Hair follicle dermal papilla cell (primary cell): ENCODE results near the gene RNU6-9. TPM values are rescaled to one million over a fixed set of nuclear protein-coding genes. Genes with fewer than 3 reads are reported as not detected.
A peak's percentile ranks its signal among the peaks of the same experiment; 100 is the strongest.

ENCODE experiments used
- small RNA-seq: library from RNA; depleted of rRNA; stranded (forward); fragments of <200 nt; gene quantifications from one replicate; pipeline ENCODE3, GENCODE V24; 2012
- total RNA-seq: library from RNA; depleted of rRNA; stranded (reverse); fragments of >200 nt; gene quantifications from 2 replicates; pipeline ENCODE4 v1.2.3, GENCODE V29; 2012

Gene RNU6-9
- total RNA-seq, result not detected in 2 replicates

GRCh38 chr19:892894-893689 lies at the start of gene RNU6-9, which contains the start of gene MED16:
RNU6-9 (plus strand) TSS chr19:893484.
MED16 (minus strand) TSS chr19:893187; CDS start chr19:891131, 2,056 bp downstream.

GRCh38 chr19:852136-853013 lies 40.9 kb upstream of the RNU6-9 start, which contains the start of gene ELANE:
ELANE (plus strand) TSS chr19:852303; CDS start chr19:852329, 26 bp downstream.

GRCh38 chr19:858868-859843 lies 34.1 kb upstream of the RNU6-9 start, which contains the start of gene CFD:
CFD (plus strand) TSS chr19:859664; CDS start chr19:859690, 26 bp downstream.

GRCh38 chr19:913080-913748 lies 19.9 kb downstream of the RNU6-9 start, which contains the start of gene R3HDM4:
R3HDM4 (minus strand) TSS chr19:913219; CDS start chr19:913157, 62 bp downstream.

GRCh38 chr19:917323-918151 lies 24.3 kb downstream of the RNU6-9 start, which contains the start of gene KISS1R:
KISS1R (plus strand) TSS chr19:917333; CDS start chr19:917503, 170 bp downstream.

GRCh38 chr19:925526-926322 lies 32.4 kb downstream of the RNU6-9 start, which contains the start of gene ARID3A:
ARID3A (plus strand) TSS chr19:926035; CDS start chr19:929529, 3,494 bp downstream.

Small RNA genes lying within 50 kb of the gene (small RNA-seq; reads per million reads assigned to genes)
- gene RNU6-9, result 8.2 reads per million, percentile 88 among the genes with 10 or more reads in this experiment

Other genes starting within 250 kb of the RNU6-9 start
- gene RNF126, start 230.3 kb upstream of the RNU6-9 start, total RNA-seq, result 38.9 and 46.4 TPM in 2 replicates
- gene FSTL3, start 217.1 kb upstream of the RNU6-9 start, total RNA-seq, result 34.2 and 42.5 TPM in 2 replicates
- not detected in 2 replicates for gene PRSS57, start 198.0 kb upstream of the RNU6-9 start, total RNA-seq
- 0.73 and 0.97 TPM in 2 replicates for gene PALM, start 184.5 kb upstream of the RNU6-9 start, total RNA-seq
- gene MISP, start 142.4 kb upstream of the RNU6-9 start, total RNA-seq, result under 0.01 TPM in 1 of 2 replicates, not detected in the other
- gene PTBP1, start 96.0 kb upstream of the RNU6-9 start, total RNA-seq, result 99.9 and 128 TPM in 2 replicates
- gene PLPPR3, start 71.5 kb upstream of the RNU6-9 start, total RNA-seq, result 1.3 and 2.4 TPM in 2 replicates
- gene AZU1, start 65.6 kb upstream of the RNU6-9 start, total RNA-seq, result not detected in 2 replicates
- gene PRTN3, start 52.5 kb upstream of the RNU6-9 start, total RNA-seq, result not detected in 2 replicates
- gene ELANE, start 41.2 kb upstream of the RNU6-9 start, total RNA-seq, result 0.49 and 0.73 TPM in 2 replicates
- 33.5 and 41.1 TPM in 2 replicates for gene CFD, start 33.8 kb upstream of the RNU6-9 start, total RNA-seq
- 42.4 and 52.1 TPM in 2 replicates for gene MED16, start 297 bp upstream of the RNU6-9 start, total RNA-seq
- gene R3HDM4, start 19.7 kb downstream of the RNU6-9 start, total RNA-seq, result 34.6 and 46.8 TPM in 2 replicates
- not detected in 2 replicates for gene KISS1R, start 23.8 kb downstream of the RNU6-9 start, total RNA-seq
- gene ARID3A, start 32.6 kb downstream of the RNU6-9 start, total RNA-seq, result 23.9 and 25.5 TPM in 2 replicates
- 32.7 and 32.9 TPM in 2 replicates for gene WDR18, start 90.9 kb downstream of the RNU6-9 start, total RNA-seq
- gene GRIN3B, start 106.9 kb downstream of the RNU6-9 start, total RNA-seq, result 0.85 and 1.5 TPM in 2 replicates
- gene TMEM259, start 127.6 kb downstream of the RNU6-9 start, total RNA-seq, result 92.7 and 94.6 TPM in 2 replicates
- not detected in 2 replicates for gene RNU6-2, start 128.0 kb downstream of the RNU6-9 start, total RNA-seq
- 745 and 827 TPM in 2 replicates for gene CNN2, start 133.1 kb downstream of the RNU6-9 start, total RNA-seq
- gene ABCA7, start 146.6 kb downstream of the RNU6-9 start, total RNA-seq, result 8.3 and 9.4 TPM in 2 replicates
- gene ARHGAP45, start 173.7 kb downstream of the RNU6-9 start, total RNA-seq, result 0.65 and 1.5 TPM in 2 replicates
- gene POLR2E, start 201.9 kb downstream of the RNU6-9 start, total RNA-seq, result 86.5 and 134 TPM in 2 replicates
- 238 and 301 TPM in 2 replicates for gene GPX4, start 210.5 kb downstream of the RNU6-9 start, total RNA-seq